Mesenchymal stem cell (in vitro differentiated cells and primary cell): ENCODE results near the gene FBXL17.
A peak's percentile ranks its signal among the peaks of the same experiment; 100 is the strongest.

Experiments
- DNase-seq: peaks from one replicate; pipeline ENCODE4 v3.0.0-alpha.2; 2013
- H2AFZ ChIP-seq: one replicate; pipeline ENCODE4 v1.6.1; 2013; ENCODE audit warnings: low read depth, mild to moderate bottlenecking, control low read depth, inconsistent platforms, low read length, moderate library complexity
- H2AK5ac ChIP-seq: 2 replicates; pipeline ENCODE4 v1.6.1; 2013; ENCODE audit warnings: low read length, moderate library complexity, mild to moderate bottlenecking, inconsistent platforms; ENCODE audit not compliant: severe bottlenecking
- H2BK120ac ChIP-seq: one replicate; pipeline ENCODE4 v1.6.1; 2013; ENCODE audit warnings: low read depth, mild to moderate bottlenecking, inconsistent platforms, low read length, moderate library complexity
- H2BK12ac ChIP-seq, 2 experiments: one replicate each; pipeline ENCODE4 v1.6.1; 2013; ENCODE audit warnings: inconsistent platforms in 2 of 2, low read length in 2 of 2, mild to moderate bottlenecking in 2 of 2, moderate library complexity in 2 of 2, control low read depth in 1 of 2
- H2BK15ac ChIP-seq: one replicate; pipeline ENCODE4 v1.6.1; 2013; ENCODE audit warnings: mild to moderate bottlenecking, low read depth, inconsistent platforms; ENCODE audit not compliant: poor library complexity, severe bottlenecking
- H2BK5ac ChIP-seq: 2 replicates; pipeline ENCODE4 v1.6.1; 2013; ENCODE audit warnings: low read depth, mild to moderate bottlenecking, low read length, control low read depth, inconsistent platforms; ENCODE audit not compliant: poor library complexity, severe bottlenecking
- H3K14ac ChIP-seq, 2 experiments: one replicate each; pipeline ENCODE4 v1.6.1; 2013; ENCODE audit warnings: inconsistent platforms in 2 of 2, low read length in 2 of 2, control low read depth in 1 of 2, mild to moderate bottlenecking in 1 of 2, moderate library complexity in 1 of 2
- H3K18ac ChIP-seq, 2 experiments: one replicate each; pipeline ENCODE4 v1.6.1; 2013; ENCODE audit warnings: inconsistent platforms in 2 of 2, low read length in 2 of 2, control low read depth in 1 of 2, low read depth in 1 of 2, mild to moderate bottlenecking in 1 of 2
- H3K23ac ChIP-seq, 2 experiments: one replicate each; pipeline ENCODE4 v1.6.1; 2013; ENCODE audit warnings: inconsistent platforms in 2 of 2, low read length in 2 of 2, mild to moderate bottlenecking in 2 of 2, moderate library complexity in 2 of 2, control low read depth in 1 of 2
- H3K27ac ChIP-seq: 2 replicates; pipeline ENCODE4 v1.5.1; 2013; ENCODE audit warnings: mild to moderate bottlenecking, moderate library complexity, low read length, control low read depth, inconsistent platforms; ENCODE audit not compliant: poor library complexity, severe bottlenecking
- H3K27me3 ChIP-seq, 2 experiments: 2 replicates each; pipeline versions ENCODE4 v1.6.1 to v1.7.0; 2013; ENCODE audit warnings: low read length in 2 of 2, mild to moderate bottlenecking in 2 of 2, moderate library complexity in 2 of 2, control low read depth in 1 of 2, inconsistent platforms in 1 of 2; ENCODE audit not compliant: control insufficient read depth in 1 of 2, insufficient read depth in 1 of 2
- H3K36me3 ChIP-seq, 2 experiments: 2 replicates each; pipeline versions ENCODE4 v1.6.1 to v1.7.0; 2013; ENCODE audit warnings: low read length in 2 of 2, control low read depth in 1 of 2, inconsistent platforms in 1 of 2, low read depth in 1 of 2, mild to moderate bottlenecking in 1 of 2; ENCODE audit not compliant: insufficient read depth in 2 of 2, control insufficient read depth in 1 of 2
- H3K4ac ChIP-seq, 2 experiments: one replicate each; pipeline ENCODE4 v1.6.1; 2013; ENCODE audit warnings: inconsistent platforms in 2 of 2, low read length in 2 of 2, mild to moderate bottlenecking in 2 of 2, moderate library complexity in 2 of 2, control low read depth in 1 of 2, low read depth in 1 of 2
- H3K4me1 ChIP-seq: 2 replicates; pipeline ENCODE4 v1.6.1; 2013; ENCODE audit warnings: low read depth, low read length, control low read depth; ENCODE audit not compliant: control insufficient read depth, insufficient read depth
- H3K4me2 ChIP-seq: 2 replicates; pipeline ENCODE4 v1.6.1; 2013; ENCODE audit warnings: low read length, mild to moderate bottlenecking, inconsistent platforms; ENCODE audit not compliant: poor library complexity, severe bottlenecking
- H3K4me3 ChIP-seq, 2 experiments: 2 replicates each; pipeline versions ENCODE4 v1.5.1 to v1.7.0; 2013; ENCODE audit warnings: low read length in 2 of 2, mild to moderate bottlenecking in 2 of 2, control low read depth in 1 of 2, low read depth in 1 of 2; ENCODE audit not compliant: insufficient read depth in 1 of 2
- H3K79me1 ChIP-seq: replicated peaks from 2 replicates; pipeline ENCODE4 v1.6.1; 2013; ENCODE audit warnings: mild to moderate bottlenecking, control low read depth, low read length, inconsistent platforms; ENCODE audit not compliant: poor library complexity, severe bottlenecking
- H3K9ac ChIP-seq: 2 replicates; pipeline ENCODE4 v1.7.0; 2013; ENCODE audit warnings: mild to moderate bottlenecking, low read length, moderate library complexity
- H3K9me3 ChIP-seq: 2 replicates; pipeline ENCODE4 v1.7.0; 2013; ENCODE audit warnings: mild to moderate bottlenecking, low read length; ENCODE audit not compliant: control insufficient read depth
- H4K8ac ChIP-seq: one replicate; pipeline ENCODE4 v1.6.1; 2013; ENCODE audit warnings: inconsistent platforms, mild to moderate bottlenecking, low read length, moderate library complexity
- H4K91ac ChIP-seq: one replicate; pipeline ENCODE4 v1.6.1; 2013; ENCODE audit warnings: mild to moderate bottlenecking, low read length, inconsistent platforms
- WGBS: methylation state at CpG from one replicate; pipeline ENCODE4 v1.1.7; 2013; ENCODE audit warnings: mixed read lengths; 5-methylcytosine and 5-hydroxymethylcytosine counted together

The FBXL17 gene

DNA sequence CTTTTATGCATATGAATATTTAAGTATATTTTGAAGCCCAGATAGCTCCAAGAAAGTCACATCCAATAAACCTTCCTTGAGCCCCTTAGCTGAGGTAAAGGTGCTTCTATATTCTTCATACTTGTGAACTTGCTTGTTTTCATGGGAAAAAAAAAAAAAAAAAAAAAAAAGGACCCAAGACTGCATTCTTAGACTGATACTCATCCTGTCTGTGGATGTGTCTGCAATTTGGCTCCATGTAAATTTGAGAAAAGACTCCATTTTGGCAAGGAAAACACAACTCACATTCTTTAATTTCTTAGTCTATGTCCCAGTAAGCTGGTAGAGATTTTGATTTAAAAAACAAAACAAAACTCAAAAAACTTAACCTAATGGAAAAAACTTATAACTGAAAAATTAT is 238.3 kb downstream of the FBXL17 start:
- Histone ChIP-seq H3K9ac (no peak overlapping the region), H3K9me3 (no peaks in the 10 kb centered on the region), H4K91ac (no peak overlapping the region), H4K8ac (no peak overlapping the region), H3K79me1 (no peaks in the 10 kb centered on the region), H2AFZ (no peak overlapping the region), H3K14ac (no peak overlapping the region), H2AK5ac (no peak overlapping the region), H2BK12ac (no peak overlapping the region), H2BK120ac (no peak overlapping the region), H3K36me3 (no peaks in the 10 kb centered on the region), H3K4me2 (no peak overlapping the region), H3K18ac (no peak overlapping the region), H3K23ac (no peak overlapping the region), H3K4me1 (no peaks in the 10 kb centered on the region), H2BK5ac (no peak overlapping the region), H2BK15ac (no peak overlapping the region), H3K4me3 (no peak overlapping the region), H3K27ac (no peak overlapping the region), H3K4ac (no peak overlapping the region), H3K27me3 (no peaks in the 10 kb centered on the region)
- DNase-seq, result peak; percentile 34

DNA sequence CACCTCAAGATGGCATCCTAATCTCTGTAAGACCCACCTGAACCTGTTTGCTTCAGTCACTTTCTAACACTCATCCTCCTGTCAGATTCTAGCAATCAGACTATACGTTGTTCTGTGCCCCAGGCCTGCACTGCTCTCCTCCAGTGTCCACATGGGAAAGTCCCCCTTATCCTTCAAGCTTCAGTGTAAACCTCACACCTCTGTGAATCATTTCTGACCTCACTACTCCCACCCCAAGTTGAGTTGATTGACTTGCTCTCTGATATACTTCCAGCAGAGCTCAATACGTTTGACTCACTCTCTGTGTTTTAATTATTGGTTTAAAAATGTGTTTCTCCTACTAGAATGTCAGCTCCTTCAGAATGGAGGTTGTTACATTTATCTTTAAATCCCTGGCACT is 240.2 kb downstream of the FBXL17 start:
- 86% methylated on average over 1 of the region's 2 CpGs for WGBS
- no peaks in the 10 kb centered on the region for H3K27me3 ChIP-seq
- no peak overlapping the region for H3K18ac ChIP-seq
- no peaks in the 10 kb centered on the region for H3K9me3 ChIP-seq
- no peak overlapping the region for H2AFZ ChIP-seq
- H3K14ac ChIP-seq, result no peak overlapping the region
- no peak overlapping the region for H2BK5ac ChIP-seq
- no peak overlapping the region for H3K4ac ChIP-seq
- no peaks in the 10 kb centered on the region for H3K36me3 ChIP-seq
- no peak overlapping the region for H2BK12ac ChIP-seq
- no peak overlapping the region for H2AK5ac ChIP-seq
- H3K79me1 ChIP-seq, result no peaks in the 10 kb centered on the region
- no peak overlapping the region for H3K23ac ChIP-seq
- no peak overlapping the region for H3K4me2 ChIP-seq
- H2BK120ac ChIP-seq, result no peak overlapping the region
- no peaks in the 10 kb centered on the region for H3K4me1 ChIP-seq
- H4K91ac ChIP-seq, result no peak overlapping the region
- no peak overlapping the region for H2BK15ac ChIP-seq
- DNase-seq, result peak; percentile 10
- no peak overlapping the region for H4K8ac ChIP-seq
- no peak overlapping the region for H3K4me3 ChIP-seq
- H3K27ac ChIP-seq, result no peak overlapping the region
- no peak overlapping the region for H3K9ac ChIP-seq

DNA sequence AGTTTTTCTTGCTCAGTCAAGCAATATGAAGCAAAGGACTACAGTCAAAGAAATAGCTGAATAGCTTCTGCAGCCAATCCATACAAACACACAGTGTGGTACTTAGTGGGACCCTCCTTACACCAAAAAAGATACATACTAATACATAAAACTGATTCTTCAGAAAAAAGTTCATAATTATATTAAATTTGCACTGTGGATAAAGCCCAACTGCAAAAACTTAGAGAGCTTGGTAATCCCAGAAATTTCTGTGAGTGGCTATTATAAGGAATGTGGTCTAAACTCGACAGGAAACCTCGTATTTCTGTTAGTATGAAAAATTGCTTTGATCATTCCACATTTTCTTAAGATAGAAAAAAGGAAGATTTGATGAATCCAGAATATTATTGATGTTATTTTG is 245.4 kb downstream of the FBXL17 start:
- Histone ChIP-seq H2BK12ac (no peak overlapping the region), H3K14ac (no peak overlapping the region), H4K8ac (no peak overlapping the region), H3K27ac (no peak overlapping the region), H3K4me2 (no peak overlapping the region), H3K23ac (no peak overlapping the region), H2BK120ac (no peak overlapping the region), H3K18ac (no peak overlapping the region), H4K91ac (no peak overlapping the region), H3K79me1 (no peaks in the 10 kb centered on the region), H3K9ac (no peak overlapping the region), H3K27me3 (no peaks in the 10 kb centered on the region), H3K4me3 (no peak overlapping the region), H3K4me1 (no peaks in the 10 kb centered on the region), H2BK5ac (no peak overlapping the region), H2AFZ (no peak overlapping the region), H2AK5ac (no peak overlapping the region), H2BK15ac (no peak overlapping the region), H3K9me3 (no peaks in the 10 kb centered on the region), H3K36me3 (no peaks in the 10 kb centered on the region), H3K4ac (no peak overlapping the region)
- WGBS, result 100% methylated on average over 1 of the region's 2 CpGs
- no peak for DNase-seq

DNA sequence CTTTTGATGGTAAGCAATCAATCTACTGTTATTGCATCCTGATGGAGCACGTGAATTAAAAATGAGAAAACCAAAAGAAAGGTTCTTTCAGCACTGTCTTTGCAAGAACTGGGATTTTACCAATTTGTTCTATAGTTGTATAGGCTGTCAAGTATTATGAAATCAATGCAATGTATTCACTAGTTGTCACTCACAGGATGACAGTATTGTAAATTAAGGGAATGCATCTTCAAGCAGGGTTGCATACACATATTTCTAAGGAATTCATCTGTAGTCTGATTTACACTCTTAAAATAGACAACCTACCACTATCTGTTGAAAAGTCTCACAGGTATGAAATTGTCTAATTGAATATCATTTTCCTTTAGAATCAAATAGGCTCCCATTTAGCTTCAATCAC is 252.8 kb downstream of the FBXL17 start:
- 87% methylated on average over 1 of the region's 1 CpG for WGBS
- Histone ChIP-seq H3K27me3 (no peaks in the 10 kb centered on the region), H2AFZ (no peak overlapping the region), H3K9ac (no peak overlapping the region), H3K4me1 (no peaks in the 10 kb centered on the region), H3K23ac (no peak overlapping the region), H3K4me2 (no peak overlapping the region), H3K4ac (no peak overlapping the region), H2BK5ac (no peak overlapping the region), H3K79me1 (no peaks in the 10 kb centered on the region), H2AK5ac (no peak overlapping the region), H3K18ac (no peak overlapping the region), H3K4me3 (no peak overlapping the region), H3K9me3 (no peaks in the 10 kb centered on the region), H2BK15ac (no peak overlapping the region), H4K8ac (no peak overlapping the region), H3K27ac (no peak overlapping the region), H2BK12ac (no peak overlapping the region), H4K91ac (no peak overlapping the region), H2BK120ac (no peak overlapping the region), H3K14ac (no peak overlapping the region), H3K36me3 (no peaks in the 10 kb centered on the region)
- DNase-seq, result no peak
